HG03575 (cell line): ENCODE measurements around the gene CNIH2.

ENCODE experiments used
- ATAC-seq: cut with Tn5 transposase; IDR thresholded peaks from one replicate; pipeline ENCODE4 v1.9.1; 2021; ENCODE audit not compliant: unreplicated experiment, insufficient number of reproducible peaks, low FRiP score; ENCODE audit errors: extremely low read depth

The CNIH2 gene

GRCh38 chr11:66322732-66323427 lies 44.9 kb downstream of the CNIH2 start:
- ATAC-seq = no peak

GRCh38 chr11:66323684-66324083 lies 45.7 kb downstream of the CNIH2 start:
- no peak for ATAC-seq

GRCh38 chr11:66324664-66325063 lies 46.7 kb downstream of the CNIH2 start:
- ATAC-seq = no peak

- ATAC-seq = no peak
Observed at GRCh38 chr11:66325263-66325671, 47.3 kb downstream of the CNIH2 start.

GRCh38 chr11:66326261-66327111 lies 48.5 kb downstream of the CNIH2 start:
- no peak for ATAC-seq

- no peak for ATAC-seq
Observed at GRCh38 chr11:66327171-66328030, 49.4 kb downstream of the CNIH2 start.

- ATAC-seq = no peak
Observed at GRCh38 chr11:66328031-66328301, 50.0 kb downstream of the CNIH2 start.

GRCh38 chr11:66328302-66329144 lies 50.5 kb downstream of the CNIH2 start:
- ATAC-seq = no peak

GRCh38 chr11:66329165-66329673 lies 51.2 kb downstream of the CNIH2 start:
- no peak for ATAC-seq

- no peak for ATAC-seq
Observed at GRCh38 chr11:66330931-66331330, 53.0 kb downstream of the CNIH2 start.

GRCh38 chr11:66331542-66332370 lies 53.8 kb downstream of the CNIH2 start:
- no peak for ATAC-seq

- no peak for ATAC-seq
Observed at GRCh38 chr11:66332371-66333219, 54.6 kb downstream of the CNIH2 start.

- no peak for ATAC-seq
Observed at GRCh38 chr11:66333220-66333877, 55.4 kb downstream of the CNIH2 start.
